ENCODE results near the gene SH3D21.

The SH3D21 gene

DNA sequence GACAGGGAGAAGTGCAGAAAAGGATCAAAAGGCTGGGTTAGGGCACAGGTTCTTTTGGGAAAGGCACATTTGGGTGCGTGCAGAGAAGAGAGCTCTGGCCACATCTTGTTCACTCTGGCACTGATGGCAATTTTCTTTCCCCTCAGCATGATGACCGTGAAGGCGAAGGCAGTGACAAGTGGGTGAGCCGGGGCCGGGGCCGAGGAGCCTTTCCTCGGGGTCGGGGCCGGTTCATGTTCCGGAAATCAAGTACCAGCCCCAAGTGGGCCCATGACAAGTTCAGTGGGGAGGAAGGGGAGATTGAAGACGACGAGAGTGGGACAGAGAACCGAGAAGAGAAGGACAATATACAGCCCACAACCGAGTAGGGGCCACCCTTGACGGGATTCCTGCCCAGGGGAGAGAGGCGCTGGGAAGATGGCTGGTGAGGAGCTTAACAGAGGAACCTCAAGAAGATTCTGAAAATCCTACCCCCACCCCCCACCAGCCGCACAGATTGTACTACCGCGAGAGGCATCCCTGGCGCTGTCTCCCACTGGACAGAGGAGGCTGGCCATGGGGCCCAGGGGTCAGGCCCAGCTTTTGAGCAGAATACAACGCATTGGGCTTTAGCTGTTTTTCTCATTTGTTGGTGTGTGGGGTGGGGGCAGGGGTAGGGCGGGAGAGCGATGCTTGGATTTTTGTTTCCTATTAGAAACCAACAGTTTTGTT, 2.4 kb upstream of the SH3D21 start:
- DNase-seq (ENCODE audit: low spot score) = no peak

DNA sequence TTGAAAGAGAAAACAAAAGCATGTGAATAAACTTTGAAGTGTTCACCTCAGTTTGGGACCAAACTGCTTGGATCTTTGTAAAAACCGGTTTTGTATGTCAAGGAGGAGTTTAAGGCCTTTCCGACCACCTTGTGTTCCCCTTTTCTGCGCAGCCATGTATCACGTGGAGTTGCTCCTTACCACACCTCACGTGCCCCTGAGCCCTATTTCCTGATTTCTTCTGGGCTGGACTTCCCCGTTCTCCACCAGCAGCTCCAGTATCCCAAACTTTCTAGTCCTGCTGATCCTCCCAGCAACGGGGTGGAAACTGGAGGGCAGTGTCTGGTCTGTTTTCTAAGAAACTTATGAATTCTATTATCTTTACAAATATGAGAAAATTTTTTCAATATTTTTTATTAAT, 1.6 kb upstream of the SH3D21 start:
- no peak for DNase-seq (ENCODE audit: low spot score)

DNA sequence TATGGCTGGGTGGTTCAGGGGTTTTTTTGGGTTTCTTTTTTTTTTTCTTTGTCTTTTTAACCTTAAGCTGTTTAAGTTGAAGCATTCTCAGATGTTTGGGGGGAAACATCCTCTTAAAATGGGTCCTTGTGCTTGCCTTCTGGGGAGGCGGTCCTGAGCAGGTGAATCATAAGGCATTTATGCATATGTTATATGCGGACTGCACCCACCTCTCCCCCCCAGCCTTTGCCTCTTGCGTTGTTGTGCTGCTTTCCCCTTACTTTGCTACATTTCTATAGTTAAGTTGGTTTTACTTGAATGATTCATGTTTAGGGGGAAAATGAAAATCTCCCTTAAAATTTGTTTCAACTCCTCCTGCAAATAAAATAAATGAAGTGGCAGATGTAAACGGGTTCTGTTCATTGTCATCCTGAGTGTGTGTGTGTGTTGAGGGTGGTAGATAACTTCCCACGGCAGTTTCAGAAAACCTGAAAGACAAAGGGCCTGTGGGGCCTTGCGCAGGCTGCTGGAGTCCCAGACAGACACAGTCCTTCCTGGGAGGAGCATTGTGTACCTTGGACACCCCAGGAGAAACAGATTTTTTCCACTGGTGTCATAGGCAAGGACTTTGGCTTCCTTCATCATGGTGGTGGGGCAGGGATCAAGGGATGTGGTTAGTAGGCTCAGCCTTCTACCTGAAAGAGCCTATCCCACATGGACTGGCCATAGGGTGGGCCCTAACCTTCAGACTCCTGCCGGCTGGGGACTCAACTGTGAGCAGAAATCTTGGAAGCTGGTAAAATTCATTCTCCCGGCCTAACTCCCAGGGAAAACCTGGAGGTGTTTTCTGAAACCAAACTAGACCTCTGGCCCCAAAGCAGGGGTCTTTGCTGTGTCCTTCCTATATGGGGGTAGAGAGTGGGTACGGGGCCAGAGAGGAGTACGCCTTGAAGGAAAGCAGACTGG, 926 bp upstream of the SH3D21 start:
- DNase-seq (ENCODE audit: low spot score) = no peak

- DNase-seq (ENCODE audit: low spot score) = no peak
Observed at GRCh38 chr1:36305915-36306209, 306 bp upstream of the SH3D21 start.

DNA sequence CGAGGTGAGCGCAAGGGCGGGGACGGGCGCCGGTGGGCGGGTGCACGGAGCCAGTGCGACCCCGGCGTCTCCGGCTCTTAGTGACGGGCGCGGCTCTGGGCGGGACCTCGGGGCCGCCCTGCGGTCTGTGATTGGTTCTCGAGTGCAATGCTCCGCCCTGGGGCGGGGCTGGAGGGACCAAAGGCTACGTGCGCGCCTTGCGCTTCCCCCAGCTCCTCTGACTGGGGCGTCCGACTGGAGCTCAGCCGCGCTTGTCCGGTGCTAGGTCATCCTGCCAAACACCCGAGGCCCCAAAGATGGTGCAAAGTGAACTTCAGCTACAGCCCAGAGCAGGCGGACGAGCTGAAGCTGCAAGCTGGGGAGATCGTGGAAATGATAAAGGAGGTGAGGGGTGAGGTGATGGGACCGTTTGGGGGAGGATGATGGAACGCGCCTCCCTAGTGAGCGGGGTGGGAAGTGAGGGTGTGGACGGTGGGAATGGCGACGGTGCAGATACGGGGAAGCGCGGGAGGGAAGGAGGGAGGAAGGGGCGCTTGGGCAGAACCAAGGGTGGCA, 811 bp downstream of the SH3D21 start:
- DNase-seq (ENCODE audit: low spot score) = peak; percentile 95

DNA sequence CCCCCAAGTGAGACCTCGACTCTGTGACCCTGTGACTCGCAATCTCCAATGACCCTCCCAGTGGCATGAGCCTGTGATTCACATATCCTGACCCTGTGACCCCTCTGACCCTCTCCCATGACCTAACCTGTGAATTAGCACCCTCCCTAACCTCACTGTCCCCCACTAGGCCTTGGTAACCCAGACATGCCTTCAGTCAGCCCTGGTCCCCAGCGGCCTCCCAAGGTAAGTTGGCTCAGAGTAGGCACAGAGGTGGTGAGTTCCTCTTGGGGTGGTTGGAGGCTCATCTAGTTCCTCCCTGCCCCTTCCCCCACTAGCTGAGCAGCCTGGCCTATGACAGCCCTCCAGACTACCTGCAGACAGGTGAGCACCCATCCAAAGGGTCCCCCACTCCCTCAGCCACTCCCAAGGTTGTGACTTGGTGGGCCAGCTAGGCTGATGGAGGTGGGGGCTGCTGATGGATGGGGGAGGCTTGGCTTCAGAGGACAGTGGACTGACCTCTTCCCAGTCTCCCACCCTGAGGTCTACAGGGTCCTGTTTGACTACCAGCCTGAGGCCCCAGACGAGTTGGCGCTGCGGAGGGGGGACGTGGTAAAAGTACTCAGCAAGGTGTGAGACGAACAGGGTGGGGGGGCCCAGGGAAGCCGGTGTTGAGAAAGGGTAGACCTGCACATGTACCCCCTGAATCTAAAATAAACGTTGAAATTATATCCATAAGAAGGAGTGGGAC, 1.6 kb downstream of the SH3D21 start:
- DNase-seq (ENCODE audit: low spot score) = no peak

GRCh38 chr1:36309397-36309796, 3.2 kb downstream of the SH3D21 start:
- no peak for DNase-seq (ENCODE audit: low spot score)

DNA sequence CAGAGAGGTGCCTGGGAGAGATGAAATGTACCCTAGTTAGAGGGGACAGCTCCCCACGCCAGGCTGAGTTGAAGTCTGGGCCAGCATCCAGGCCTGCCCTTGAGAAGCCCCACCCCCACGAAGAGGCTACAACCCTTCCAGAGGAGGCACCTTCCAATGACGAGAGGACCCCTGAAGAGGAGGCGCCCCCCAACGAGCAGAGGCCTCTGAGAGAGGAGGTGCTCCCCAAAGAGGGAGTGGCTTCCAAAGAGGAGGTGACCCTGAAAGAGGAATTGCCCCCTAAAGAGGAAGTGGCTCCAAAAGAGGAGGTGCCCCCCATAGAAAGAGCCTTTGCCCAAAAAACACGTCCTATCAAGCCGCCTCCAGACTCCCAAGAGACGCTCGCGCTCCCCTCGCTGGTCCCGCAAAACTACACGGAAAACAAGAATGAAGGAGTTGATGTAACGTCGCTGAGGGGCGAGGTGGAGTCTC, 14.2 kb downstream of the SH3D21 start:
- DNase-seq (ENCODE audit: low spot score) = no peak

- DNase-seq (ENCODE audit: low spot score) = no peak
Observed at GRCh38 chr1:36320767-36321118, 14.6 kb downstream of the SH3D21 start.

DNA sequence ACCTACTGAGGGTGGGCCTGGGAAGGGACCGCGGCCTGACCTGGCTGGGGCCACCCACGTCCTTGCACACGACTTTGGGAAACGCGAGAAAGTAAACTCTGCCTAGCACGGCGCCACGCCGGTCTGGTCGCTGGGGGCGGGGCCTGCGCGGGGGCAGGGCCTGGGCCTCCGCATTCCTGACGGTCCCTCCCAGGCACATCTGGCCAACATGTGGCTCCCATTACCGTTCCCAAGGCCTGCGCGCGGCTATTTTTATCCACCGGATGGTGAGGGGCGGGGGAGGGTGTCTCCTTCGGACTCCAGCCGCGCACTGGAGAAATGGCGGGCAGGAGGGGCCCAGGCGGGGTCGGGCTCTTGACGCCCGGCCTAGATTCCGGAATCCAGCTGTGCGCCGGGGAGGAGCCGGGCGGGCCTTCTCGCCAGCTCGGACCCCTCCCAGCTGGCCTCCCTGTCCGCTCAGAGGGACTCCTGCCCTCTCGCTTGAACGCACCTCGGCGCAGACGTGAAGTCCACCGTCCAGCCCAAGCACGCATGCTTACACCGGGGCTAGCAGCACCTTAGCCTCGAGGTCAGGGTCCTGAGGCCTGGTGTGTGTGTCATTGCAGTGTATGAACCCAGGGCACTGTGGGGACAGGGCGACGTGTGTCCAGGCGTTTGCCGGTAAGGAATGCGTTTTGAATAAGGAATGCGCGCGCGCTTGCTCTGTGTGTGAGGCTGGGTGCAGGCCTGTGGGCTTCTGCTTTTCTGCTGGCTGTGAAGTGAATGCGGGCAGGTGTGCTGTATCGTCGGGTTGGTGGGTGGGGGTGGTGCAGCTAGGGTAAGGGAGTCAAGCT, 15.2 kb downstream of the SH3D21 start:
- DNase-seq (ENCODE audit: low spot score) = no peak

- DNase-seq (ENCODE audit: low spot score) = no peak
Observed at GRCh38 chr1:36322041-36322785, 16.0 kb downstream of the SH3D21 start.

GRCh38 chr1:36322786-36323635, 16.8 kb downstream of the SH3D21 start:
- DNase-seq (ENCODE audit: low spot score) = no peak

DNA sequence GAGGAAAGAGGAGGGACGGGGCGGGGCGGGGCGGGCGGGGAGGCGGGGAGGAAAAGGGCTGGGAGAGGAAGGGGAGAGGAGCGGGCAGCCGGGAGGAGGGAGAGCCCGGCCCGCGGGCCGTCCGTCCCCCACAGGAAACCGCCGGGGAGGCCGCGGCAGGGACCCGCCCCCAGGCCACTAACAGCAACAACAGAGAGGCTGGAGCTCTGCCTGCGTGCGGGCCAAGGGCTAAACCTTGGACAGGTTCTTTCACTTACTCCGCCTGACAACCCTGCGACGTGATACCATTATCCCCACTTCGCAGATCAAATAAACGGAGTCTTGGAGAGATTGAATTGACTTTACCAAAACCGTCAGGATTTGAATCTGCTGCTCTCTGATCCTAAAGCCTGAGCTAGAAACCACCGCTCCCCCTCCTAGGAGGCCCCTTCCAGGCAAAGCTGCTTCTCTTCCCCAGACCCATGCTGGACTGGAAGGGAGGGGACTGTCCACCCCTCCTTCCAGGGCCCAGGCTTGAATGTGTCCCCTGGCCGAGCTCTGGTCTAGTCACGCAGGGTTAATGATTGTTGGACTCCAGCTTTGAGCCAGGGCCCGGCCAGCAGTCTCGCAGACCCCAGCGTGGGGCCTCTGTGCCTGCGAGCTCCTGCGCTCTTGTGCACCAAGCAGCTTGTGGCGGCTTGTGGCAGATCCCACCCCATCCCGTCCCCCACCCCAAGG, 17.6 kb downstream of the SH3D21 start, which contains the start of gene EVA1B:
Gene EVA1B, minus strand, starts transcription at position 10 of the 717 bp plus-strand sequence. CDS start 608 bp downstream, outside the sequence.
- DNase-seq (ENCODE audit: low spot score) = peak; percentile 48

DNA sequence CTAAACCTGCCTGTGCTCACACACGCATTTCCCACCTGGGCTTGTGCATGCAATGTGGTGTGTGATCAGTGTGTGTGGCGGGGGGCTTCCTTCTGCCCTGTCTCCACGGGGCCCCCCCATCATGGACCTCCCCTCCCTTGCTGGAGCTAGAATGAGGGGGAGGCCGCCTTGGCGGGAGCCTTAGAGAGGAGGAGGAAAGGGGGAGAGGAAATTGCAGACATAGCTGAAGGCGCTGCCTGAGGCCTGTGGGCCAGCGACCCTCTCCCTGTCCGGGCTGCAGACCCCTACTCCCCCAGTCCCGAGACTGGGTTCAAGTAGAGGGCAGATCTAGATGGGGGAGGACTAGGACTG, 18.2 kb downstream of the SH3D21 start:
- DNase-seq (ENCODE audit: low spot score) = no peak

DNA sequence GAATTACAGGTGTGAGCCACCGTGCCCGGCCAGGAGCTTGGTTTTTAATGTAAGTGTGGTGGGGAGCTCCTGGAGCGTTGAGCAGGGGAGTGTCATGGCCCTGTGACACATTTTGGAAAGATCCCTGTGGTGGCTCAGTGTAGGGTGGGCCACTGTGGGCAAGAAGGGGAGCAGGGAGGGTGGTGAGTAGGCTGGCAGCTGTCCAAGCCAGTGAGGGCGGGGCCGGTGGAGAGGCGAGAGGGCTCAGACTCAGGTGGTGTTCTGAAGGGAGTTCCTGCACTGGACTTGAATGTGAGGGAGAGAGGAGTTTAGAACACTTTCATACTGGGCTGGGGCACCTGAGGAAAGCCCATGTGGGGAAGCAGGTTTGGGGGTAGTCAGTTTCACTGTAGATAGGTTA, 20.3 kb downstream of the SH3D21 start:
- DNase-seq (ENCODE audit: low spot score) = no peak

DNA sequence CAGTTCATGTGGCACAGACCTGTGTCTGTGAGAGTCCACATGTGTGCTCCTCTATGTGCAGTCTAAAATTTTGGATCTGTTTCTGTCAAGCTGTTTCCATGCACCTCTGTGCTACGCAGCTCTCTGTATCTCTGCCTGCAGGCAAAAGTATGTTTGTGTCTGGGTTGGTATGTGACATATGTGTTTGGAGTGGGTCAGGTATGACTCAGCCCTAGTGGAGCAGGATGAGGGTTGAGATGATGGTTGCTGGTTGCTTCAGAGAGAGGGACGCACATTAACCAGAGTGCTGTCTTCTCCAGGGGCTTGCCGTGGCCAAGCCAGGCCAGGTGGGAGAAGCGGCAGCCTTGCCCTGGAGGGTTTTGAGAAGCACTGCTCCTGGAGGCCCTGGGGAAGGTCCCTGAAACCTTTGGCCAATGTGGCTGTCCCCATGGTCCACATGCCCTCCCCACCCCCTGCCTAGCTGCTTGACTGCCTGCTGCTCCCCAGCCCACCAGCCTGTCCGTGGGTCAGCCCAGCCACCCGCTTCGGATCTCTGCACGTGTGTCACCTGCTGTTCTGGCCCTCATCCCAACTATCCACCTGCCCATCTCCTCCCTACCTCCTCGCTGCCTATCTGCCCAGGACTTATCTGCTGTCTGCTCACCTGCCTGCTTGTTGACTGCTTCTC, 21.4 kb downstream of the SH3D21 start:
- DNase-seq (ENCODE audit: low spot score) = no peak

GRCh38 chr1:36328088-36328480, 21.9 kb downstream of the SH3D21 start:
- no peak for DNase-seq (ENCODE audit: low spot score)

DNA sequence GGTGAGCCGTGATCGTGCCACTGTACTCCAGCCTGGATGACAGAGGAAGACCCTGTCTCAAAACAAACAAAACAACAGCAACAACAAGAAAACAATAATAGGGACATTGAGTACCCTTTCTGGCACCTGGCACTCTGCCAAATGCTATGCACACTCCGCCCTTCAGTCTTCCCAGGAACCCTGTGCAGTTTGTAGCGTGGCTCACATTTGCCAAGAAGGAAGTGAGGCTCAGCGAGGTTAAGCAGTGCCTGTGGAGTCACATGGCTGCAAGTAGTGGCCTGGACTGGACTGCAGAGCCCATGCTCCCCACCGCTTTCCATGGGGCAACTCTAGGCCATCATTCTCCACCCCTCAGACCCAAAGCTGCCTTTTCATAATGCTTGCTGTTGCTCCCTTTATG, 22.5 kb downstream of the SH3D21 start:
- peak; percentile 59 for DNase-seq (ENCODE audit: low spot score)

DNA sequence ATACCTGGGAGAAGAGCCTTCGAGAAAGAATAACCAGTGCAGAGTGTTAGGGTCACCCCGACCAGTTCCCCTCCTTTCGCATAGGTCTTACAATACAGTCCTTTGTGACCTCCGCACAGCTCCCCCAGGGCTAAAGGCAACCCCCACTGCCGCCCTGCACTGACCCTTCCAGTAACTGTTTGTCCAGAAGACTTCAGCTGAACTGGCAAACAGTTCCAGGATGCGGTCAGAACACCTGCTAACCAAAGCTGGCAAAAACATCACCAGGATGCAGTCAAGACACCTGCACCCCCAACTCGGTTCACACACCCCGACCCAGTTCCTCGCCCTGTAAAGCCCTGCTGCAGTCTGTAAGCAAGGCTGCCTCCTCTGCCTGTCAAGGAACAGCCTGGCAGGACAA, 23.6 kb downstream of the SH3D21 start:
- DNase-seq (ENCODE audit: low spot score) = no peak
